IMR-90 (cell line): ENCODE data around the gene PDZRN3.

Experiments used
- BHLHE40 ChIP-seq: fragments of 150-350 bp; IDR thresholded peaks from 2 replicates; pipeline ENCODE4 v1.6.1; 2016; ENCODE audit warnings: mild to moderate bottlenecking, low read depth, low read length
- CEBPB ChIP-seq: IDR thresholded peaks from 2 replicates; pipeline ENCODE4 v1.6.1; 2012; ENCODE audit warnings: low read depth, low read length, improper control_type of control experiment
- CHD1 ChIP-seq: IDR thresholded peaks from 2 replicates; pipeline ENCODE4 v1.6.1; 2012; ENCODE audit warnings: low read depth, low read length, improper control_type of control experiment
- ELK1 ChIP-seq: fragments of 150-350 bp; IDR thresholded peaks from 2 replicates; pipeline ENCODE4 v1.6.1; 2016; ENCODE audit warnings: low read depth, mild to moderate bottlenecking, low read length, moderate library complexity, borderline replicate concordance
- FOS ChIP-seq: fragments of 150-350 bp; IDR thresholded peaks from 2 replicates; pipeline ENCODE4 v1.6.1; 2016; ENCODE audit warnings: low read depth, low read length
- MAZ ChIP-seq: IDR thresholded peaks from 2 replicates; pipeline ENCODE4 v1.6.1; 2012; ENCODE audit warnings: low read depth, mild to moderate bottlenecking, low read length, improper control_type of control experiment, moderate library complexity, borderline replicate concordance
- MXI1 ChIP-seq: IDR thresholded peaks from 2 replicates; pipeline ENCODE4 v1.6.1; 2012; ENCODE audit warnings: low read depth, mild to moderate bottlenecking, low read length, moderate library complexity, borderline replicate concordance
- NFE2L2 ChIP-seq: fragments of 150-350 bp; IDR thresholded peaks from 2 replicates; pipeline ENCODE4 v1.6.1; 2016; ENCODE audit warnings: low read depth, mild to moderate bottlenecking, low read length
- POLR2A ChIP-seq: IDR thresholded peaks from 2 replicates; pipeline ENCODE4 v1.6.1; 2012; ENCODE audit warnings: mild to moderate bottlenecking, low read depth, low read length
- RAD21 ChIP-seq: IDR thresholded peaks from 2 replicates; pipeline ENCODE4 v1.6.1; 2012; ENCODE audit warnings: low read length, improper control_type of control experiment
- RFX5 ChIP-seq: IDR thresholded peaks from 2 replicates; pipeline ENCODE4 v1.8.0; 2012; ENCODE audit warnings: low read depth, mild to moderate bottlenecking, low read length, moderate library complexity
- SMC3 ChIP-seq: fragments of 150-350 bp; IDR thresholded peaks from 2 replicates; pipeline ENCODE4 v1.6.1; 2016; ENCODE audit warnings: low read depth, mild to moderate bottlenecking, antibody characterized with exemption, low read length, moderate library complexity
- USF2 ChIP-seq: fragments of 150-350 bp; IDR thresholded peaks from 2 replicates; pipeline ENCODE4 v1.6.1; 2017; ENCODE audit warnings: mild to moderate bottlenecking, antibody characterized with exemption, low read length, low read depth
- TF ChIP-seq, protein P1 (sequence below): conservative IDR thresholded peaks from 2 replicates; pipeline ENCODE4 v1.5.1; 2012; ENCODE audit warnings: mild to moderate bottlenecking, low read depth, low read length, improper control_type of control experiment

DNA sequence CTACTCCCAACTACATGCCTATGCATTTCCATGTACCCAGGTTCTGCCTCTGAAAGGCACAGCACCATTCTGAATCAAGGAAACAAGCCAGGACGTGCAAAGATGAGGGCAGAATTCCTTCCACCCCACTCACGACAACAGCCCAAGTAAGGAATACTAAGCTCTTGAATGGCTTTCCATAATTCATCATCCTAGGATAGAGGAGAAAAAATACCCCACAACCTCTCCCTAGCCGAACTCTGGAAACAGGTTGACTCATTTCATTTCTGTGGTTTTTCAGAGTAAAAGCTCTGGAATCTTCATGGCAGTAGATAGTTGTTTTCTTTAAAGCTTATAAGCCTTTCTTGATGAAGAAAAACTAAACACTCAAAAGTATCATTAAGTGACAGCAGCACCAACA lies 77.8 kb downstream of the PDZRN3 start:
- TF ChIP-seq, protein P1, sequence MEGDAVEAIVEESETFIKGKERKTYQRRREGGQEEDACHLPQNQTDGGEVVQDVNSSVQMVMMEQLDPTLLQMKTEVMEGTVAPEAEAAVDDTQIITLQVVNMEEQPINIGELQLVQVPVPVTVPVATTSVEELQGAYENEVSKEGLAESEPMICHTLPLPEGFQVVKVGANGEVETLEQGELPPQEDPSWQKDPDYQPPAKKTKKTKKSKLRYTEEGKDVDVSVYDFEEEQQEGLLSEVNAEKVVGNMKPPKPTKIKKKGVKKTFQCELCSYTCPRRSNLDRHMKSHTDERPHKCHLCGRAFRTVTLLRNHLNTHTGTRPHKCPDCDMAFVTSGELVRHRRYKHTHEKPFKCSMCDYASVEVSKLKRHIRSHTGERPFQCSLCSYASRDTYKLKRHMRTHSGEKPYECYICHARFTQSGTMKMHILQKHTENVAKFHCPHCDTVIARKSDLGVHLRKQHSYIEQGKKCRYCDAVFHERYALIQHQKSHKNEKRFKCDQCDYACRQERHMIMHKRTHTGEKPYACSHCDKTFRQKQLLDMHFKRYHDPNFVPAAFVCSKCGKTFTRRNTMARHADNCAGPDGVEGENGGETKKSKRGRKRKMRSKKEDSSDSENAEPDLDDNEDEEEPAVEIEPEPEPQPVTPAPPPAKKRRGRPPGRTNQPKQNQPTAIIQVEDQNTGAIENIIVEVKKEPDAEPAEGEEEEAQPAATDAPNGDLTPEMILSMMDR: no peak
- TF ChIP-seq POLR2A (no peak), MXI1 (no peak), USF2 (no peak), RFX5 (no peak), BHLHE40 (no peak), CEBPB (no peak), SMC3 (no peak), ELK1 (no peak), CHD1 (no peak), MAZ (0 out of 2 replicates have a peak, but pooled peaks have one; percentile 37), RAD21 (no peak), FOS (peak; percentile 84), NFE2L2 (no peak)
